HG03103 (cell line): Measurements from ENCODE around the gene PCDHB3.
"Not testable (repeated sequence)": the region's sequence is repeated elsewhere in the genome, so short reads cannot be mapped to it uniquely, and the experiment has no call there.

Experiments used
- ATAC-seq: cut with Tn5 transposase; IDR thresholded peaks from one replicate; pipeline ENCODE4 v1.9.1; 2021; ENCODE audit warnings: low read depth; ENCODE audit not compliant: unreplicated experiment

The PCDHB3 gene

DNA sequence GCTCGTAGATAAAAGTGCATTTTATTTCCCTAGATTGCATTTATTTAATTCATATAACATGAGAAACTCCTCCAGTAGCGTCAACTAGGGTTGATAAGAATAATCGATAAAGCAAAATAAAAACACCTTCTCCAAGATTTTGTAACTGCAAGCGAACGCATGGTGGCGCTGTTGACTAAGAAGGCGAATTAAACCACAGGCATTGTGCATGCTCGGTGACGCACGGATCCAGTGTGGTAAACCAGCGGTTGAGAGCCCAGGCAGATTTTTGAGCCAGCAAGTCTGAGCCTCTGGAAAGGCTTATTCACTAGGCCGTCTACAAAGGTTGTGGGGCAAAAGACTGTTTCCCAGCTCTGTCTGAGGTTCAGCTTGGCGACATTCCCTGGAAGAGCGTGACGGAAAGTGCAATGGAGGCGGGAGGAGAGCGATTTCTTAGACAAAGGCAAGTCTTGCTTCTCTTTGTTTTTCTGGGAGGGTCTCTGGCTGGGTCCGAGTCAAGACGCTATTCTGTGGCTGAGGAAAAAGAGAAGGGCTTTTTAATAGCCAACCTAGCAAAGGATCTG is at the start of gene PCDHB3:
PCDHB3 (plus strand) TSS at position 231 of the 563 bp plus-strand sequence; CDS start at position 408, 177 bp downstream.
- ATAC-seq, result no peak

DNA sequence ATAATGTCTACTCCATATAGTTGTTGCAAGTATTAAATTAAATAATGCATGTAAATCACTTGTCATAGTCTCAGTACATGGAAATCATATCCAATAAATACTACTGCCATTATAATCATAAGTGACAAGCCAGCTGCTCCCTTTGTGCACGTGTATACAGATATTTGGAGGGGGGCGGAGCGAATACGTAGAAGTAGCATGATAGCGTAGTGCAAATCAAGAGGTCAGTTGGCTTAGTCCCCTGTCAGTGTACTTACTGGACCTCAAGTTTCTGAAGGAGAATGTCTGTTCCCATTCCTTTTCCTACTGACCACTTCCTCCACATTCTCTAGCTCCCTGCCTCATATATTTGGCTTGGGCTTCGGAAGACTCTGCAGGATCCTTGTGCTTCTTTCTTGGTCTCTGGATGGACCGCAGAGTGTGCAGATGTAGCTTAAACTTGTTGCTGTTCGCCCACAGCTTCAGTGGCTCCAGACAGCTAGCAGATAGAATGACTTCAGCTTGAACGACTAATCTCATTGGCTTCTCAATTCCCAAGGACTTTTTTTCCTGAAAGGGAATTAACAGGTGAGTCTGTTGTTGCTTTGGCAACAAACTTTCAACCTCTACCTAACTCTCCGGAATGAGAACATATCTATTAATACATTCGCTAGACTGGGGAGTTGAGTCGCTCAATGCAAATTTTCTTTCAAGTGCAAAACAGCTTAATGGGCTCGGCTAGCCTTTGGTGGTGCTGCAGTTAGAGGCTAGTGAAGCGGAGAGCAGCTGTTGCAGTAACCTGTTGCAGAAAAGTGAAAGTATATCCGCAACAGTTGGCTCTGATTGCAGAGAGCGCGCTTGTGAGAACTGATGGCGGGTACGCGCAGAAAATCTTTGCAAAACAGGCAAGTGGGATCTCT is 49.4 kb upstream of the PCDHB3 start, which contains the start of gene PCDHB1:
PCDHB1 (plus strand) TSS at position 753 of the 899 bp plus-strand sequence; CDS start at position 850, 97 bp downstream.
- ATAC-seq, result no peak

DNA sequence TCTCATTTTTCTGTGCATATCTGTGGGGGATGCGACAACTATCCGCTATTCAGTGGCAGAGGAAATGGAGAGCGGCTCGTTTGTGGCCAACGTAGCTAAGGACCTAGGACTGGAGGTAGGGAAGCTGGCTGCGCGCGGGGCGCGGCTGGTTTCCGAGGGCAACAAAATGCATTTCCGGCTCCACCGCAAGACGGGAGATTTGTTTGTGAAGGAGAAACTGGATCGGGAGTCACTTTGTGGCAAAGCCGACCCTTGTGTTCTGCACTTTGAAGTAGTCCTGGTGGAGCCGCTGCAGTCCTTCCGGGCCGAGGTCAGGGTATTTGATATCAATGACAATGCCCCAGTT is 48.8 kb upstream of the PCDHB3 start:
- ATAC-seq, result no peak

DNA sequence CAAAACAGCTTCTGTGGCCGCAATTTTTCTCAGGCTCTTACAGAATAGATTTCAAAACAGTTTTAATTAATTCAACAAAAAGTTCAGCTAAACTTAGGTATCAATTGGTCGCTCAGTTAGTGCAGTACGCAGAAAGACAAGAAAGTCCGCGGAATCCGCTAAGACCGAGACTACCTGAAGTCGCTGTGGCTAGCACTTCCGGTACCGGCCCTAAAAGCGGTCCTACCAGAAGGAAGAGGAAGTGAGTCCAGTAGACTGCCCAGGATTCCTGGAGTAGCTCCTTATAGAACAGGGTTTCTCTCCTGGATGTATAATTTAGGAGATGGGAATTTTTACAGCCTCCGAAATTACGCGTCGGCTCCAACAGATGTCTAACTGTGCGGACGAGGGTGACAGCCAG is 22.4 kb upstream of the PCDHB3 start:
- ATAC-seq, result no peak

DNA sequence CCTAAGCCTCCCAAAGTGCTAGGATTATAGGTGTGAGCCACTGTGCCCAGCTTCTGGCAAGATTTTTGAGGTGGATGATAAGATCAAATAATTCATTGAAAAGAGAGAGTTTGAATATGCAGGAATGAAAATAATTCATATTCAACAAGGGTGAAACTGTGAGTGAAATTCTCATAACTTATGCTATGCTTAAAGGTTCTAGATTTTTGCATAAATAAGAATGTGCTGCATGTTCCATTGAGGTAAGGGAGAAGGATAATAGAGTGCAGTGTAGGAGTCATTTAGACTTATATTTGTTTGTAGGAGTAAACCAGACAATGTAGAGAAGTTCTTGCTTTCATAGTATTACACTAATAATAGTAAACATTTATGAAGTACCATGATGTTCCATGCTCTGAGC is 18.0 kb upstream of the PCDHB3 start:
- ATAC-seq, result no peak

DNA sequence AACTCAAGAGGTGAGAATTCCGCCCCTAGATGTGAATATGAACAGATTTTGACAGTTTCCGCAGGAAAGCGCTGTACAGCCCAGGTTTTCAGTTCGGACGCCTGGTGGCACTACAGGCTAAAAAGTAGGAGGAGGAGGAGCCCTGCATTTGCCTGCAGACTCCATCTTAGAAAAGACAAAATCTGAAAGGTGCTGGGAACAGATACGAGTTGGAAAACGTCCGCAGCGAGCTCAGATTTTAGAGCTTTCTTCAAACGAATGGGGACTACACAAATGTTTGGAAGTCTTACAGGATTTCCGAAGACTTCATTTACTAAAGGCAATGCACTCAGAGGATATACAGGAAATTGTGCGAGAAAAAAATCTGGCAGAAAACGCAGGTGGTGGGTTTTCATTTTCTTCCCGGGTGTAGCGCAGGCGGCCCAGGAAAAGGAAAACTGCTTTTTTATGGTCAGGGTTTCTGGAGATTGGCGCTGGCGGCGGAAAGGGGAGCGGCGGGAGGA is 15.7 kb upstream of the PCDHB3 start:
- ATAC-seq, result no peak

DNA sequence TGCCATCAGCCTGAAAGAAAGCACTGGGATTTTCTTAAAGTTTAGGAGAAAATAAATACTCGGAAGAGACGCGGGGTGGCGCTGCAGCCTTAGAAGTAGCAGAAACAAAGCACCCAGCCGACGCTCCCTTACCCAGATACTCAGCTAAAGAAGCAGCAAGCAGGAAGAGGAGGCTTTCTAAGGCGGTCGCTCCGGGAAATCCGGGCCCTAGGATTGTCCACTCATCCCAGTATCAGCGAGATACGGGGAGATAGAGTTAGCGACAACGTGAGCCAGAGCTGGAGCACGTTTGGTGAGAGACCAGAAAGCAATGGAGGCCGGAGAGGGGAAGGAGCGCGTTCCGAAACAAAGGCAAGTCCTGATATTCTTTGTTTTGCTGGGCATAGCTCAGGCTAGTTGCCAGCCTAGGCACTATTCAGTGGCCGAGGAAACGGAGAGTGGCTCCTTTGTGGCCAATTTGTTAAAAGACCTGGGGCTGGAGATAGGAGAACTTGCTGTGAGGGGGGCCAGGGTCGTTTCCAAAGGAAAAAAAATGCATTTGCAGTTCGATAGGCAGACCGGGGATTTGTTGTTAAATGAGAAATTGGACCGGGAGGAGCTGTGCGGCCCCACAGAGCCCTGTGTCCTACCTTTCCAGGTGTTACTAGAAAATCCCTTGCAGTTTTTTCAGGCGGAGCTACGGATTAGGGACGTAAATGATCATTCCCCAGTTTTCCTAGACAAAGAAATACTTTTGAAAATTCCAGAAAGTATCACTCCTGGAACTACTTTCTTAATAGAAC is 5.6 kb upstream of the PCDHB3 start, which contains the start of gene PCDHB2:
PCDHB2 (plus strand) TSS at position 135 of the 782 bp plus-strand sequence; CDS start at position 311, 176 bp downstream.
- ATAC-seq, result no peak

DNA sequence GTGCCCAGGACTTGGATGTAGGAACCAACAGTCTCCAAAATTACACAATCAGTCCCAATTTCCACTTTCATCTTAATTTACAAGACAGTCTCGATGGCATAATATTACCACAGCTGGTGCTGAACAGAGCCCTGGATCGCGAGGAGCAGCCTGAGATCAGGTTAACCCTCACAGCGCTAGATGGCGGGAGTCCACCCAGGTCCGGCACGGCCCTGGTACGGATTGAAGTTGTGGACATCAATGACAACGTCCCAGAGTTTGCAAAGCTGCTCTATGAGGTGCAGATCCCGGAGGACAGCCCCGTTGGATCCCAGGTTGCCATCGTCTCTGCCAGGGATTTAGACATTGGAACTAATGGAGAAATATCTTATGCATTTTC is 5.0 kb upstream of the PCDHB3 start:
- no peak for ATAC-seq

DNA sequence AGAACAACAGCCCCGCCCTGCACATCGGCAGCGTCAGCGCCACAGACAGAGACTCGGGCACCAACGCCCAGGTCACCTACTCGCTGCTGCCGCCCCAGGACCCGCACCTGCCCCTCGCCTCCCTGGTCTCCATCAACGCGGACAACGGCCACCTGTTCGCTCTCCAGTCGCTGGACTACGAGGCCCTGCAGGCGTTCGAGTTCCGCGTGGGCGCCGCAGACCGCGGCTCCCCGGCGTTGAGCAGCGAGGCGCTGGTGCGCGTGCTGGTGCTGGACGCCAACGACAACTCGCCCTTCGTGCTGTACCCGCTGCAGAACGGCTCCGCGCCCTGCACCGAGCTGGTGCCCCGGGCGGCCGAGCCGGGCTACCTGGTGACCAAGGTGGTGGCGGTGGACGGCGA is 4.1 kb upstream of the PCDHB3 start:
- not testable (repeated sequence) for ATAC-seq

DNA sequence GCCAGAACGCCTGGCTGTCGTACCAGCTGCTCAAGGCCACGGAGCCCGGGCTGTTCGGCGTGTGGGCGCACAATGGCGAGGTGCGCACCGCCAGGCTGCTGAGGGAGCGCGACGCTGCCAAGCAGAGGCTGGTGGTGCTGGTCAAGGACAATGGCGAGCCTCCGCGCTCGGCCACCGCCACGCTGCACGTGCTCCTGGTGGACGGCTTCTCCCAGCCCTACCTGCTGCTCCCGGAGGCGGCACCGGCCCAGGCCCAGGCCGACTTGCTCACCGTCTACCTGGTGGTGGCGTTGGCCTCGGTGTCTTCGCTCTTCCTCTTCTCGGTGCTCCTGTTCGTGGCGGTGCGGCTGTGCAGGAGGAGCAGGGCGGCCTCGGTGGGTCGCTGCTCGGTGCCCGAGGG is 3.7 kb upstream of the PCDHB3 start:
- ATAC-seq, result not testable (repeated sequence)

DNA sequence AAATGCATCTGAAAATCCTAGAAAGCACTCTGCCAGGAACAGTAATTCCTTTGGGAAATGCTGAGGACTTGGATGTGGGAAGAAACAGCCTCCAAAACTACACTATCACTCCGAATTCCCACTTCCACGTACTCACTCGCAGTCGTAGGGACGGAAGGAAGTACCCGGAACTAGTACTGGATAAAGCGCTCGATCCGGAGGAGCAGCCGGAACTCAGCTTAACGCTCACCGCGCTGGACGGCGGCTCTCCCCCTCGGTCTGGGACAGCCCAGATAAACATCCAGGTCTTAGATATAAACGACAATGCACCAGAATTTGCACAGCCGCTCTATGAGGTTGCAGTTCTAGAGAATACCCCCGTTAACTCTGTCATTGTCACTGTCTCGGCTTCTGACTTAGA is 786 bp downstream of the PCDHB3 start:
- ATAC-seq, result no peak

DNA sequence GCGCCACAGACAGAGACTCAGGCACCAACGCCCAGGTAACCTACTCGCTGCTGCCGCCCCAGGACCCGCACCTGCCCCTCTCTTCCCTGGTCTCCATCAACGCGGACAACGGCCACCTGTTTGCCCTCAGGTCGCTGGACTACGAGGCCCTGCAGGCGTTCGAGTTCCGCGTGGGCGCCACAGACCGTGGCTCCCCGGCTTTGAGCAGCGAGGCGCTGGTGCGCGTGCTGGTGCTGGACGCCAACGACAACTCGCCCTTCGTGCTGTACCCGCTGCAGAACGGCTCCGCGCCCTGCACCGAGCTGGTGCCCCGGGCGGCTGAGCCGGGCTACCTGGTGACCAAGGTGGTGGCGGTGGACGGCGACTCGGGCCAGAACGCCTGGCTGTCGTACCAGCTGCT is 1.8 kb downstream of the PCDHB3 start:
- ATAC-seq, result not testable (repeated sequence)

DNA sequence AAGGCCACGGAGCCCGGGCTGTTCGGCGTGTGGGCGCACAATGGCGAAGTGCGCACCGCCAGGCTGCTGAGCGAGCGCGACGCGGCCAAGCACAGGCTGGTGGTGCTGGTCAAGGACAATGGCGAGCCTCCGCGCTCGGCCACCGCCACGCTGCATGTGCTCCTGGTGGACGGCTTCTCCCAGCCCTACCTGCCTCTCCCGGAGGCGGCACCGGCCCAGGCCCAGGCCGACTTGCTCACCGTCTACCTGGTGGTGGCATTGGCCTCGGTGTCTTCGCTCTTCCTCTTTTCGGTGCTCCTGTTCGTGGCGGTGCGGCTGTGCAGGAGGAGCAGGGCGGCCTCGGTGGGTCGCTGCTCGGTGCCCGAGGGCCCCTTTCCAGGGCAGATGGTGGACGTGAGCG is 2.2 kb downstream of the PCDHB3 start:
- not testable (repeated sequence) for ATAC-seq

DNA sequence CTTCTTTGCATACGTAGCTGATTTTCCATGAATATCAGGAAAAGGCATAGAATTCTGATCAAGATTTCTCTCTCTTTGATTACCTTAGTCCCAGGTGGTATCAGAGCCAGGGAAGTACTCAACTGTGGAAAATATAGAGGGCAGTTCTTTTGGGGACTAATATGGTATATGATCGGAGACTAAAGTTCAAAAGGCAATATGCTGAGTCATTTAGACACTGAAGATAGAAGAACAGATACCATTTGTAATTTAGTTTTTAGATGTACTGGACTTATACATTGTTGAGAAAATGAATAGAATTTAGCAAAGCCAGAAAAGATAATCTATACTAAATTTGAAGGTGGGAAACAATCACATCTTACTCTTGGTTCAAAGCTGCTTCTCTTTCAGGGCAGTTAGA is 5.1 kb downstream of the PCDHB3 start:
- ATAC-seq, result no peak

DNA sequence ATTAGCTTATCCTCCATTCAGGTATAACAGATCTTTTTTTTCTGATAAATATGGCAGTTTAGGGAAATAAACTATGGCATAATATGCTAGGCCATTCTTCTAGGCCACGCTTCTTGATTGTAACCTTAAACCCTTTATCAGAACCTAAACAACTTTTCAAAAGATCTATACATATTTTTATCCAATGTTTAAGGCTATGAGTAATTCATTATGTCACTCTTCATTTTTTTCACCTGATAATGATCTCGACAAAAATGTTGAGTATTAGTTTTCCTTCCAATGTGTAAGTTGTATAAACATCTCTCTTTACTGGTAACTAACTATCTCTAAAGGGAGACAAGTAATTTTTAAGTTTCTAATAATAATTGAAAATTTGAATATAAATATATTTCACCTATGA is 19.0 kb downstream of the PCDHB3 start:
- ATAC-seq, result no peak

DNA sequence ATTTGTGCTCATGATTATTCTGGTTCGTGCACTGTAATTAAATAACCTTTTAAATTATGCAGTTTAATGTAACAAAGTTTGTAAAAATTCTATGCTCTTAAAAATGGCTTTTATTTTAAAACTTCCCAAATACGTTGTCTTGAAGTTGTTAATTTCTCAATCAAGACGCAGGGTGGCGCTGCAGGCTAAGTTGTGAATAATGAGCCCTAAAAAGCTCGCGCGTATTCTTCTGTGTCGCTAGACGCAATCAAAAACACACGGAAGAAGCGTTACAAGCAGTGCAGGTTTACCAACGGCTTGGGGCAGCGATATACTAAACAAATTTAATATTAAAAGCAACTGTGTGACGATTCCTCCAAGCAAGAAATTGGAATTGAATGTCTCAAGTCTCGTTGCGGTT is 21.3 kb downstream of the PCDHB3 start, which contains the start of gene PCDHB4:
PCDHB4 (plus strand) TSS at position 256 of the 400 bp plus-strand sequence. CDS start 181 bp downstream, outside the sequence.
- no peak for ATAC-seq

DNA sequence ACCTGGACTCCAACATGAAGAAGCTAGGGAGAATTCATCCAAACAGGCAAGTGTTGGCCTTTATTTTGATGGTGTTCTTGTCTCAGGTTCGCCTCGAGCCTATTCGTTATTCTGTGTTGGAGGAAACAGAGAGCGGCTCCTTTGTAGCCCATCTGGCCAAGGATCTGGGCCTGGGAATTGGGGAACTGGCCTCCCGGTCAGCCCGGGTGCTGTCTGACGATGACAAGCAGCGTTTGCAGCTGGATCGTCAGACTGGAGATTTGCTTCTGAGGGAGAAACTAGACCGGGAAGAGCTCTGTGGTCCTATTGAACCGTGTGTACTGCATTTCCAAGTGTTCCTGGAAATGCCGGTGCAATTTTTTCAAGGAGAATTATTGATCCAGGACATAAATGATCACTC is 21.7 kb downstream of the PCDHB3 start:
- no peak for ATAC-seq

DNA sequence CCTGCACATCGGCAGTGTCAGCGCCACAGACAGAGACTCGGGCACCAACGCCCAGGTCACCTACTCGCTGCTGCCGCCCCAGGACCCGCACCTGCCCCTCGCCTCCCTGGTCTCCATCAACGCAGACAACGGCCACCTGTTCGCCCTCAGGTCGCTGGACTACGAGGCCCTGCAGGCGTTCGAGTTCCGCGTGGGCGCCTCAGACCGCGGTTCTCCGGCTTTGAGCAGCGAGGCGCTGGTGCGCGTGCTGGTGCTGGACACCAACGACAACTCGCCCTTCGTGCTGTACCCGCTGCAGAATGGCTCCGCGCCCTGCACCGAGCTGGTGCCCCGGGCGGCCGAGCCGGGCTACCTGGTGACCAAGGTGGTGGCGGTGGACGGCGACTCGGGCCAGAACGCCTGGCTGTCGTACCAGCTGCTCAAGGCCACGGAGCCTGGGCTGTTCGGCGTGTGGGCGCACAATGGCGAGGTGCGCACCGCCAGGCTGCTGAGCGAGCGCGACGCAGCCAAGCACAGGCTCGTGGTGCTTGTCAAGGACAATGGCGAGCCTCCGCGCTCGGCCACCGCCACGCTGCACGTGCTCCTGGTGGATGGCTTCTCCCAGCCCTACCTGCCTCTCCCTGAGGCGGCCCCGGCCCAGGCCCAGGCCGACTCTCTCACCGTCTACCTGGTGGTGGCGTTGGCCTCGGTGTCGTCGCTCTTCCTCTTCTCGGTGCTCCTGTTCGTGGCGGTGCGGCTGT is 23.3 kb downstream of the PCDHB3 start:
- not testable (repeated sequence) for ATAC-seq

DNA sequence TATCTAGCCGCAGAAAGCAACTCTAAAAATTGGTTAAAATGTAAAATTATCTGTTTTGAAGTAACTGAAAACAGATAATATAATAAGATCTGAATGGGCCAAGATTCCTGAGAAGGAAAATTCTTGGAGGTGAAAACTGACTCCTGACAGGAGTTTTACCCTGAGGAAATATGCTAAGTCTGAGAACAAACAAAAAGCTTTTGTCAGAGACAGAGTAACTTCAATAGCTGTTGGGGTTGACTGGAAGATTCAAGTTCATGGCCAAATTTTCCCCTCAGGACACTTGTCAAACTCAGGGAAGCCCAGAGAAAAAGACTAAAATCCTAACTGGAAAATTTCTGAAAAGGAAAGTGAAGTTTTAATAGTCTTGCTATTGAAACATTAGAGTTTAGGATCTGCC is 27.0 kb downstream of the PCDHB3 start:
- no peak for ATAC-seq

DNA sequence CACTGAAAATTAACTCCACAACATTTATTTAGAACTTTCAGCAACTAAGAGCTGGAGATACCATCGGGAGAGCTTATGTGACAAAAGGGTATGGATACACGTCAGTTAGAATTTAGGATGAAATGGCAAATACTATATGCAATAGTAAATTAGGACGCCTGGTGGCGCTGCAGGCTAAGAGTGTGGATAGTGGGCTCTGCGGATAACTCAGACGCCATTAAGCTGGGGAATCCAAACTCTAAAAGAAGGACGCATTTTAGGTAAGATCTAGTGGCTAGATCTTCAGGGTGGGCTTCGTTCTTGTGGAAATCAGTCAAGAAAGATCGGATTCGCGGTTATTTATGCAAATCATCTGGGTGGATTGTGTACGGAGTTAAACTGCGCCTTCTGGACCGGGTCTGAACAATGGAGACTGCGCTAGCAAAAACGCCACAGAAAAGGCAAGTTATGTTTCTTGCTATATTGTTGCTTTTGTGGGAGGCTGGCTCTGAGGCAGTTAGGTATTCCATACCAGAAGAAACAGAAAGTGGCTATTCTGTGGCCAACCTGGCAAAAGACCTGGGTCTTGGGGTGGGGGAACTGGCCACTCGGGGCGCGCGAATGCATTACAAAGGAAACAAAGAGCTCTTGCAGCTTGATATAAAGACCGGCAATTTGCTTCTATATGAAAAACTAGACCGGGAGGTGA is 34.9 kb downstream of the PCDHB3 start, which contains the start of gene PCDHB5:
PCDHB5 (plus strand) TSS at position 177 of the 688 bp plus-strand sequence; CDS start at position 406, 229 bp downstream.
- ATAC-seq, result no peak
